GM12878 (cell line): Measurements from ENCODE around the gene FRYL.

Source experiments
- FOXM1 ChIP-seq: IDR thresholded peaks from 2 replicates; pipeline ENCODE4 v1.6.1; 2012; ENCODE audit warnings: low read depth, mild to moderate bottlenecking, inconsistent platforms, low read length, moderate library complexity
- MYC ChIP-seq: IDR thresholded peaks from 2 replicates; pipeline ENCODE4 v1.6.1; 2011; ENCODE audit warnings: mild to moderate bottlenecking, low read length, moderate library complexity, inconsistent platforms; ENCODE audit not compliant: insufficient read depth, insufficient replicate concordance, insufficient read length, severe bottlenecking
- NR2F1 ChIP-seq: fragments of 450-650 bp; conservative IDR thresholded peaks from 2 replicates; pipeline ENCODE4 v1.6.1; 2017; ENCODE audit warnings: mild to moderate bottlenecking
- PML ChIP-seq: IDR thresholded peaks from 2 replicates; pipeline ENCODE4 v1.6.1; 2012; ENCODE audit warnings: low read length, inconsistent platforms
- TF ChIP-seq, protein P1 (sequence below), 3 experiments: IDR thresholded peaks in 2 of 3; conservative IDR thresholded peaks in 1 of 3; 2 replicates each; pipeline ENCODE4 v1.5.1; 2011; ENCODE audit warnings: low read depth in 3 of 3, low read length in 3 of 3, mild to moderate bottlenecking in 3 of 3, control low read depth in 2 of 3, moderate library complexity in 2 of 3, inconsistent platforms in 1 of 3, mixed read lengths in 1 of 3; ENCODE audit not compliant: control insufficient read depth in 2 of 3, insufficient read depth in 1 of 3; ENCODE audit errors: extremely low read depth in 1 of 3

DNA sequence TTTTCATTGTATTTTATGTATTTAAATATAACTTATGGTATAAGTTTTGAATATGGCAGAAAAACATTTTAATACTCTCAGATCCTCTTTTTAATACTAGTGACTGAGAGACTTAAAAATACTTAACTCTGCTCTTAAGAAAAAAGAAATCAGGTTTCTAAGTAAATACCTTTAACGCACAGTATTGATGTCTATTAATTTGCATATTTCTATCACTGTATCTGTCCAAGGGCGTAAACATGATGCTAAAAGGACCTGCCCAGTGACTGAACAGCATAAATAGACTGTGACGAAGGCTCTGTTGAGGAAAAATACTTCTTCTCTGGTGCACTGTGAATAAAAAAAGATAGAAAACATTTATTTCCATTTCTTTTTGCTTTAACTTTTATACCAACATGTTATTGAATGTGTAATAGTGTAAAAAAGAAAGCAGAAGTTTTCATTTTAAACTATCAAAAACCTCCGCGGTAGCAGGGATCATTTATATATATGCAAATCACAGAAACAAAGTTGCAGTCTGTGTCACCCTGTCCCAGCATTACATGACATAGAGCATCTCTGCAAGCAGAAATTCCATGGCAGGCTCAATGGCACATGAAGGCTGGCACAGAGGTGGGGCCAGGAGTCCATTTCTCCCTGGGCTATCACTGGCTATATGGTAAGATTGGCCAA, 214.6 kb downstream of the FRYL start:
- TF ChIP-seq MYC (no peak), PML (no peak), NR2F1 (no peak), FOXM1 (no peak)
- TF ChIP-seq, protein P1, sequence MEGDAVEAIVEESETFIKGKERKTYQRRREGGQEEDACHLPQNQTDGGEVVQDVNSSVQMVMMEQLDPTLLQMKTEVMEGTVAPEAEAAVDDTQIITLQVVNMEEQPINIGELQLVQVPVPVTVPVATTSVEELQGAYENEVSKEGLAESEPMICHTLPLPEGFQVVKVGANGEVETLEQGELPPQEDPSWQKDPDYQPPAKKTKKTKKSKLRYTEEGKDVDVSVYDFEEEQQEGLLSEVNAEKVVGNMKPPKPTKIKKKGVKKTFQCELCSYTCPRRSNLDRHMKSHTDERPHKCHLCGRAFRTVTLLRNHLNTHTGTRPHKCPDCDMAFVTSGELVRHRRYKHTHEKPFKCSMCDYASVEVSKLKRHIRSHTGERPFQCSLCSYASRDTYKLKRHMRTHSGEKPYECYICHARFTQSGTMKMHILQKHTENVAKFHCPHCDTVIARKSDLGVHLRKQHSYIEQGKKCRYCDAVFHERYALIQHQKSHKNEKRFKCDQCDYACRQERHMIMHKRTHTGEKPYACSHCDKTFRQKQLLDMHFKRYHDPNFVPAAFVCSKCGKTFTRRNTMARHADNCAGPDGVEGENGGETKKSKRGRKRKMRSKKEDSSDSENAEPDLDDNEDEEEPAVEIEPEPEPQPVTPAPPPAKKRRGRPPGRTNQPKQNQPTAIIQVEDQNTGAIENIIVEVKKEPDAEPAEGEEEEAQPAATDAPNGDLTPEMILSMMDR (IDR thresholded peaks at IDR 0.05 in 2 of 3, conservative IDR thresholded peaks at IDR 0.05 in 1 of 3; ENCODE audit: control insufficient read depth in 2 of 3, extremely low read depth in 1 of 3, insufficient read depth in 1 of 3, low read depth in 3 of 3, low read length in 3 of 3), result no peak
